ENCODE results near the gene CYTH2.

The CYTH2 gene

GRCh38 chr19:48496959-48497727 is 28.0 kb downstream of the CYTH2 start:
- no peak for DNase-seq

GRCh38 chr19:48497728-48498594 is 28.8 kb downstream of the CYTH2 start:
- DNase-seq, result no peak

- DNase-seq, result no peak
Measured at GRCh38 chr19:48498595-48499311, 29.6 kb downstream of the CYTH2 start.

- no peak for DNase-seq
Measured at GRCh38 chr19:48499316-48500090, 30.3 kb downstream of the CYTH2 start.

- no peak for DNase-seq
Measured at GRCh38 chr19:48500830-48501493, 31.8 kb downstream of the CYTH2 start.

- no peak for DNase-seq
Measured at GRCh38 chr19:48501494-48502349, 32.6 kb downstream of the CYTH2 start.

GRCh38 chr19:48502350-48503018 is 33.3 kb downstream of the CYTH2 start:
- DNase-seq, result peak; percentile 35

- no peak for DNase-seq
Measured at GRCh38 chr19:48506138-48506733, 37.1 kb downstream of the CYTH2 start.

GRCh38 chr19:48507911-48508439 is 38.8 kb downstream of the CYTH2 start:
- no peak for DNase-seq

- DNase-seq, result no peak
Measured at GRCh38 chr19:48508729-48509411, 39.7 kb downstream of the CYTH2 start.

- DNase-seq, result no peak
Measured at GRCh38 chr19:48509467-48510194, 40.5 kb downstream of the CYTH2 start.

GRCh38 chr19:48510421-48511268 is 41.5 kb downstream of the CYTH2 start:
- no peak for DNase-seq

GRCh38 chr19:48511321-48511731 is 42.2 kb downstream of the CYTH2 start:
- DNase-seq, result no peak

GRCh38 chr19:48511800-48512503 is 42.8 kb downstream of the CYTH2 start, which contains the start of gene LMTK3:
TSS of gene LMTK3 (minus strand) at chr19:48511835. CDS start at chr19:48511576, 259 bp downstream.
- DNase-seq, result peak; percentile 39

- no peak for DNase-seq
Measured at GRCh38 chr19:48512504-48513288, 43.5 kb downstream of the CYTH2 start.

All from activated gamma-delta T cell (primary cell).